GM18499 (cell line): ENCODE results near the gene PGLYRP3.

ENCODE experiments used
- ATAC-seq: cut with Tn5 transposase; IDR thresholded peaks from one replicate; pipeline ENCODE4 v1.9.1; 2021; ENCODE audit warnings: moderate number of reproducible peaks; ENCODE audit not compliant: insufficient read depth, unreplicated experiment

Gene PGLYRP3

GRCh38 chr1:153262462-153263157 is 50.1 kb downstream of the PGLYRP3 start:
- ATAC-seq = no peak

- ATAC-seq = no peak
Observed at GRCh38 chr1:153262070-153262366, 50.7 kb downstream of the PGLYRP3 start.

- ATAC-seq = no peak
Observed at GRCh38 chr1:153261281-153262069, 51.3 kb downstream of the PGLYRP3 start.

- ATAC-seq = no peak
Observed at GRCh38 chr1:153260585-153261280, 52.0 kb downstream of the PGLYRP3 start.

- ATAC-seq = no peak
Observed at GRCh38 chr1:153259387-153259786, 53.4 kb downstream of the PGLYRP3 start, which contains the start of gene LORICRIN. LORICRIN (plus strand) TSS chr1:153259687; CDS start chr1:153260950, 1,263 bp downstream.

GRCh38 chr1:153253693-153254092 is 59.1 kb downstream of the PGLYRP3 start:
- ATAC-seq = no peak

GRCh38 chr1:153253076-153253475 is 59.7 kb downstream of the PGLYRP3 start:
- no peak for ATAC-seq

- no peak for ATAC-seq
Observed at GRCh38 chr1:153251988-153252387, 60.8 kb downstream of the PGLYRP3 start.

GRCh38 chr1:153251562-153251961 is 61.2 kb downstream of the PGLYRP3 start:
- ATAC-seq = no peak

- no peak for ATAC-seq
Observed at GRCh38 chr1:153251087-153251486, 61.7 kb downstream of the PGLYRP3 start.

GRCh38 chr1:153250166-153250565 is 62.6 kb downstream of the PGLYRP3 start:
- no peak for ATAC-seq

GRCh38 chr1:153248176-153248879 is 64.4 kb downstream of the PGLYRP3 start:
- no peak for ATAC-seq
